ENCODE data around the gene COL5A1.

- TF ChIP-seq YY1 (IDR thresholded peaks at IDR 0.05; ENCODE audit: low read depth) (no peak), RAD21 (IDR thresholded peaks at IDR 0.05; ENCODE audit: low read depth) (no peak), FOXM1 (IDR thresholded peaks at IDR 0.05; ENCODE audit: borderline replicate concordance, low read depth) (no peak), CEBPB (IDR thresholded peaks at IDR 0.05) (no peak), EP300 (IDR thresholded peaks at IDR 0.05; ENCODE audit: borderline replicate concordance) (no peak), ZBTB7A (IDR thresholded peaks at IDR 0.05; ENCODE audit: low read depth) (no peak), NFIC (IDR thresholded peaks at IDR 0.05) (no peak), EGR1 (IDR thresholded peaks at IDR 0.05) (no peak), TAF1 (IDR thresholded peaks at IDR 0.05; ENCODE audit: low read depth) (no peak), TCF12 (IDR thresholded peaks at IDR 0.05; ENCODE audit: low read depth) (no peak), CREB1 (IDR thresholded peaks at IDR 0.05; ENCODE audit: low read depth) (no peak)
- TF ChIP-seq, protein P1, sequence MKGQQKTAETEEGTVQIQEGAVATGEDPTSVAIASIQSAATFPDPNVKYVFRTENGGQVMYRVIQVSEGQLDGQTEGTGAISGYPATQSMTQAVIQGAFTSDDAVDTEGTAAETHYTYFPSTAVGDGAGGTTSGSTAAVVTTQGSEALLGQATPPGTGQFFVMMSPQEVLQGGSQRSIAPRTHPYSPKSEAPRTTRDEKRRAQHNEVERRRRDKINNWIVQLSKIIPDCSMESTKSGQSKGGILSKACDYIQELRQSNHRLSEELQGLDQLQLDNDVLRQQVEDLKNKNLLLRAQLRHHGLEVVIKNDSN (IDR thresholded peaks at IDR 0.05): no peak
- TF ChIP-seq, protein P2, sequence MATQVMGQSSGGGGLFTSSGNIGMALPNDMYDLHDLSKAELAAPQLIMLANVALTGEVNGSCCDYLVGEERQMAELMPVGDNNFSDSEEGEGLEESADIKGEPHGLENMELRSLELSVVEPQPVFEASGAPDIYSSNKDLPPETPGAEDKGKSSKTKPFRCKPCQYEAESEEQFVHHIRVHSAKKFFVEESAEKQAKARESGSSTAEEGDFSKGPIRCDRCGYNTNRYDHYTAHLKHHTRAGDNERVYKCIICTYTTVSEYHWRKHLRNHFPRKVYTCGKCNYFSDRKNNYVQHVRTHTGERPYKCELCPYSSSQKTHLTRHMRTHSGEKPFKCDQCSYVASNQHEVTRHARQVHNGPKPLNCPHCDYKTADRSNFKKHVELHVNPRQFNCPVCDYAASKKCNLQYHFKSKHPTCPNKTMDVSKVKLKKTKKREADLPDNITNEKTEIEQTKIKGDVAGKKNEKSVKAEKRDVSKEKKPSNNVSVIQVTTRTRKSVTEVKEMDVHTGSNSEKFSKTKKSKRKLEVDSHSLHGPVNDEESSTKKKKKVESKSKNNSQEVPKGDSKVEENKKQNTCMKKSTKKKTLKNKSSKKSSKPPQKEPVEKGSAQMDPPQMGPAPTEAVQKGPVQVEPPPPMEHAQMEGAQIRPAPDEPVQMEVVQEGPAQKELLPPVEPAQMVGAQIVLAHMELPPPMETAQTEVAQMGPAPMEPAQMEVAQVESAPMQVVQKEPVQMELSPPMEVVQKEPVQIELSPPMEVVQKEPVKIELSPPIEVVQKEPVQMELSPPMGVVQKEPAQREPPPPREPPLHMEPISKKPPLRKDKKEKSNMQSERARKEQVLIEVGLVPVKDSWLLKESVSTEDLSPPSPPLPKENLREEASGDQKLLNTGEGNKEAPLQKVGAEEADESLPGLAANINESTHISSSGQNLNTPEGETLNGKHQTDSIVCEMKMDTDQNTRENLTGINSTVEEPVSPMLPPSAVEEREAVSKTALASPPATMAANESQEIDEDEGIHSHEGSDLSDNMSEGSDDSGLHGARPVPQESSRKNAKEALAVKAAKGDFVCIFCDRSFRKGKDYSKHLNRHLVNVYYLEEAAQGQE (IDR thresholded peaks at IDR 0.05; ENCODE audit: low read depth): no peak
- TF ChIP-seq, protein P3, sequence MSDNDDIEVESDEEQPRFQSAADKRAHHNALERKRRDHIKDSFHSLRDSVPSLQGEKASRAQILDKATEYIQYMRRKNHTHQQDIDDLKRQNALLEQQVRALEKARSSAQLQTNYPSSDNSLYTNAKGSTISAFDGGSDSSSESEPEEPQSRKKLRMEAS (IDR thresholded peaks at IDR 0.05): no peak
Measured at GRCh38 chr9:134645607-134646365, 4.2 kb downstream of the COL5A1 start.

Data from Ishikawa (cell line).